Spleen (tissue), 7 donors: ENCODE measurements around the gene TMEM106B.

Experiments used
- POLR2A ChIP-seq, 3 donors: fragments of 450-650 bp; IDR thresholded peaks; one replicate each; pipeline ENCODE4 v1.5.1; 2017; ENCODE audit warnings: antibody characterized with exemption in 3 of 3, mild to moderate bottlenecking in 1 of 3
- POLR2AphosphoS5 ChIP-seq, 3 donors: sonication (generic); formaldehyde crosslinking; IDR thresholded peaks; one replicate each; pipeline ENCODE4 v1.5.1; 2017; ENCODE audit warnings: antibody characterized with exemption in 3 of 3
- TF ChIP-seq, protein P1 (sequence below), 11 experiments: fragments of 200-600 bp in 7 of 11; fragments of 450-650 bp in 4 of 11; sonication (generic) in 4 of 11; IDR thresholded peaks in 8 of 11; conservative IDR thresholded peaks in 3 of 11; 1 replicate in 7 of 11; 2 replicates in 4 of 11; pipeline versions ENCODE4 v1.4.0 to v1.8.0; 2016 to 2021; ENCODE audit warnings: antibody characterized with exemption in 11 of 11, inconsistent platforms in 4 of 11, mild to moderate bottlenecking in 1 of 11
- donor health status: DM: no; HTN: no; CAD: no; lungs with moderate emphysema.
- donor health status: DM: no; HTN: no; CAD: no.
- donor health status: DM: no; HTN: no; CAD: no.

DNA sequence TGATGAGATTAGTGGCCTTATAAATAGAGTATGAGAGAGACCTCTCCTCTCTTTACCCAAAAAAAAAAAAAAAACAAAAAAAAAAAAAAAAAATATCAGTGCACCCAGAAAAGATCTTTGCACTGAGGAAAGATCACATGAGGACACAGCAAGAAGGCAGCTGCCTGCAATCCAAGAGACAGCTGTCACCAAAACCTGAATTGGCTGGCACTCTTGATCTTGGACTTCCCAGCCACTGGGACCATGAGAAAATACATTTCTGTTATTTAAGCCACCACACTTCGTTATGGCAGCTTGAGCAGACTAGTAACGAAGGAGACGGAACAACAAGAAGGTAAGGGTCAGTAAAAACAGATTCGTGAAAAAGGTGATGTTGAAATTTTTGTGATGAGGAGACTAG, 47.0 kb downstream of the TMEM106B start:
- TF ChIP-seq POLR2AphosphoS5 (IDR thresholded peaks at IDR 0.05) (no peak), POLR2A (IDR thresholded peaks at IDR 0.05) (no peak)
- TF ChIP-seq, protein P1, sequence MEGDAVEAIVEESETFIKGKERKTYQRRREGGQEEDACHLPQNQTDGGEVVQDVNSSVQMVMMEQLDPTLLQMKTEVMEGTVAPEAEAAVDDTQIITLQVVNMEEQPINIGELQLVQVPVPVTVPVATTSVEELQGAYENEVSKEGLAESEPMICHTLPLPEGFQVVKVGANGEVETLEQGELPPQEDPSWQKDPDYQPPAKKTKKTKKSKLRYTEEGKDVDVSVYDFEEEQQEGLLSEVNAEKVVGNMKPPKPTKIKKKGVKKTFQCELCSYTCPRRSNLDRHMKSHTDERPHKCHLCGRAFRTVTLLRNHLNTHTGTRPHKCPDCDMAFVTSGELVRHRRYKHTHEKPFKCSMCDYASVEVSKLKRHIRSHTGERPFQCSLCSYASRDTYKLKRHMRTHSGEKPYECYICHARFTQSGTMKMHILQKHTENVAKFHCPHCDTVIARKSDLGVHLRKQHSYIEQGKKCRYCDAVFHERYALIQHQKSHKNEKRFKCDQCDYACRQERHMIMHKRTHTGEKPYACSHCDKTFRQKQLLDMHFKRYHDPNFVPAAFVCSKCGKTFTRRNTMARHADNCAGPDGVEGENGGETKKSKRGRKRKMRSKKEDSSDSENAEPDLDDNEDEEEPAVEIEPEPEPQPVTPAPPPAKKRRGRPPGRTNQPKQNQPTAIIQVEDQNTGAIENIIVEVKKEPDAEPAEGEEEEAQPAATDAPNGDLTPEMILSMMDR (IDR thresholded peaks at IDR 0.05 in 8 of 11, conservative IDR thresholded peaks at IDR 0.05 in 3 of 11), result no peak
